SU-DHL-6 (cell line): ENCODE results near the gene MARK1.

Experiments
- CTCF ChIP-seq: fragments of 200-600 bp; sonication (generic); IDR thresholded peaks from one replicate; pipeline ENCODE4 v1.5.1; 2017; ENCODE audit warnings: antibody characterized with exemption, mild to moderate bottlenecking, low read length, moderate library complexity; ENCODE audit not compliant: insufficient read depth, poor library complexity, severe bottlenecking
- EZH2phosphoT487 ChIP-seq: fragments of 200-600 bp; sonication (generic), shearing (Covaris generic); conservative IDR thresholded peaks from 2 replicates; pipeline ENCODE4 v1.6.1; 2018; ENCODE audit warnings: mild to moderate bottlenecking, antibody characterized with exemption, low read length, moderate library complexity, mixed read lengths

GRCh38 chr1:220573836-220574235, 45.9 kb downstream of the MARK1 start:
- TF ChIP-seq CTCF, result no peak
- no peak for TF ChIP-seq EZH2phosphoT487
